HCT116 (cell line): ENCODE measurements around the gene TREM2.

Source experiments
- CBX3 ChIP-seq: IDR thresholded peaks from 2 replicates; pipeline ENCODE4 v1.6.1; 2012; ENCODE audit warnings: low read depth
- EZH2 ChIP-seq: fragments of 200-600 bp; sonication (generic); IDR thresholded peaks from 2 replicates; pipeline ENCODE4 v1.6.1; 2017; ENCODE audit warnings: antibody characterized with exemption, mixed run types
- EZH2phosphoT487 ChIP-seq: fragments of 200-600 bp; IDR thresholded peaks from 2 replicates; pipeline ENCODE4 v1.6.1; 2018; ENCODE audit warnings: antibody characterized with exemption, borderline replicate concordance
- MAX ChIP-seq: IDR thresholded peaks from 2 replicates; pipeline ENCODE4 v1.6.1; 2012
- POLR2A ChIP-seq: IDR thresholded peaks from 2 replicates; pipeline ENCODE4 v1.7.0; 2011; ENCODE audit warnings: borderline replicate concordance; ENCODE audit not compliant: insufficient read depth, insufficient read length; ENCODE audit errors: extremely low read depth
- POLR2AphosphoS5 ChIP-seq: IDR thresholded peaks from 2 replicates; pipeline ENCODE4 v1.6.1; 2011; ENCODE audit warnings: mild to moderate bottlenecking, low read depth, low read length, moderate library complexity
- REST ChIP-seq: IDR thresholded peaks from 2 replicates; pipeline ENCODE4 v1.6.1; 2012; ENCODE audit warnings: low read depth
- SP1 ChIP-seq: IDR thresholded peaks from 2 replicates; pipeline ENCODE4 v1.6.1; 2012; ENCODE audit warnings: low read depth
- SRF ChIP-seq: IDR thresholded peaks from 2 replicates; pipeline ENCODE4 v1.6.1; 2012; ENCODE audit warnings: low read depth
- YY1 ChIP-seq: IDR thresholded peaks from 2 replicates; pipeline ENCODE4 v1.6.1; 2011; ENCODE audit warnings: low read length, low read depth, moderate library complexity, mild to moderate bottlenecking; ENCODE audit not compliant: insufficient replicate concordance; ENCODE audit errors: extremely low read depth
- ZBTB33 ChIP-seq: IDR thresholded peaks from 2 replicates; pipeline ENCODE4 v1.6.1; 2011; ENCODE audit warnings: mild to moderate bottlenecking, low read length, moderate library complexity; ENCODE audit not compliant: insufficient replicate concordance; ENCODE audit errors: extremely low read depth
- TF ChIP-seq, protein P1 (sequence below), 3 experiments: fragments of 200-600 bp in 1 of 3; sonication (generic) in 1 of 3; IDR thresholded peaks in 2 of 3; conservative IDR thresholded peaks in 1 of 3; 2 replicates each; pipeline ENCODE4 v1.5.1; 2012 to 2017; ENCODE audit warnings: low read depth in 2 of 3, low read length in 2 of 3, antibody characterized with exemption in 1 of 3, borderline replicate concordance in 1 of 3, control low read depth in 1 of 3, mild to moderate bottlenecking in 1 of 3, mixed read lengths in 1 of 3, mixed run types in 1 of 3, moderate library complexity in 1 of 3; ENCODE audit not compliant: insufficient read depth in 1 of 3

DNA sequence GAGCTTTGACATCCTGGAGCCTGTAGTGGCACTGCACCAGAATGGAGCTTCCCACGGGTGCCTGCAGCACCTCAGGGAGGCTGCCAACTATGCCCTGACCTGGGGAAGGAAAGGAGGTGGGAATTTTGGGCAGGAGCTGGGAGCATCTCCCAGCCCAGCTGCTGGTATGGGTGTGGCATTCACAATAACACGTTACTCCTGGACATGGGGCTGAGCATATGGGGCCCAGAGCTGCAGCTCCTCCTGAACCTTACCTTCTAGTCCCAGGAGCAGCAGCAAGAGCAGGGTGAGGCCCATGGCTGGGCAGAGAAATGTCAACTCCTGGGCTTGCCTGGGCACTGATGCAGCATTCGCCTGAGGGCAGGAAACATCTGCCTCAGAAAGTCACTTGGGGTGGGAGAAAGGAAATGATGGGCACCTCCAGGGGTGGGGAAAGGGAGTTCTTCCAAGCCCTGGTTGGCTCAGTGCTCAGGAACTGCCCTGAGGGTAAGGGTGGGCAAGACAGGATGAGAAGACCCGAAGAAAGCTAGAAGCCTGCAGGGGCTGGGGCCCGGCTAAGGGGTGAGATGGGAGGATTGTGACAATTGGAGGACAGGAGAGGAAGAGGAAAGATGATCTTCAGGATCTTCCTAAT lies 8.8 kb downstream of the TREM2 start, which contains the start of gene TREML1:
- TF ChIP-seq, protein P1, sequence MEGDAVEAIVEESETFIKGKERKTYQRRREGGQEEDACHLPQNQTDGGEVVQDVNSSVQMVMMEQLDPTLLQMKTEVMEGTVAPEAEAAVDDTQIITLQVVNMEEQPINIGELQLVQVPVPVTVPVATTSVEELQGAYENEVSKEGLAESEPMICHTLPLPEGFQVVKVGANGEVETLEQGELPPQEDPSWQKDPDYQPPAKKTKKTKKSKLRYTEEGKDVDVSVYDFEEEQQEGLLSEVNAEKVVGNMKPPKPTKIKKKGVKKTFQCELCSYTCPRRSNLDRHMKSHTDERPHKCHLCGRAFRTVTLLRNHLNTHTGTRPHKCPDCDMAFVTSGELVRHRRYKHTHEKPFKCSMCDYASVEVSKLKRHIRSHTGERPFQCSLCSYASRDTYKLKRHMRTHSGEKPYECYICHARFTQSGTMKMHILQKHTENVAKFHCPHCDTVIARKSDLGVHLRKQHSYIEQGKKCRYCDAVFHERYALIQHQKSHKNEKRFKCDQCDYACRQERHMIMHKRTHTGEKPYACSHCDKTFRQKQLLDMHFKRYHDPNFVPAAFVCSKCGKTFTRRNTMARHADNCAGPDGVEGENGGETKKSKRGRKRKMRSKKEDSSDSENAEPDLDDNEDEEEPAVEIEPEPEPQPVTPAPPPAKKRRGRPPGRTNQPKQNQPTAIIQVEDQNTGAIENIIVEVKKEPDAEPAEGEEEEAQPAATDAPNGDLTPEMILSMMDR (IDR thresholded peaks at IDR 0.05 in 2 of 3, conservative IDR thresholded peaks at IDR 0.05 in 1 of 3; ENCODE audit: borderline replicate concordance in 1 of 3, insufficient read depth in 1 of 3, low read depth in 2 of 3, low read length in 2 of 3), result no peak
- TF ChIP-seq POLR2AphosphoS5, result no peak
- no peak for TF ChIP-seq EZH2
- no peak for TF ChIP-seq SRF
- no peak for TF ChIP-seq MAX
- no peak for TF ChIP-seq POLR2A
- TF ChIP-seq EZH2phosphoT487, result no peak
- TF ChIP-seq YY1, result no peak
- no peak for TF ChIP-seq ZBTB33
- no peak for TF ChIP-seq SP1
- no peak for TF ChIP-seq CBX3
- no peak for TF ChIP-seq REST
